ENCODE results near the gene SUPT3H.

Gene SUPT3H

DNA sequence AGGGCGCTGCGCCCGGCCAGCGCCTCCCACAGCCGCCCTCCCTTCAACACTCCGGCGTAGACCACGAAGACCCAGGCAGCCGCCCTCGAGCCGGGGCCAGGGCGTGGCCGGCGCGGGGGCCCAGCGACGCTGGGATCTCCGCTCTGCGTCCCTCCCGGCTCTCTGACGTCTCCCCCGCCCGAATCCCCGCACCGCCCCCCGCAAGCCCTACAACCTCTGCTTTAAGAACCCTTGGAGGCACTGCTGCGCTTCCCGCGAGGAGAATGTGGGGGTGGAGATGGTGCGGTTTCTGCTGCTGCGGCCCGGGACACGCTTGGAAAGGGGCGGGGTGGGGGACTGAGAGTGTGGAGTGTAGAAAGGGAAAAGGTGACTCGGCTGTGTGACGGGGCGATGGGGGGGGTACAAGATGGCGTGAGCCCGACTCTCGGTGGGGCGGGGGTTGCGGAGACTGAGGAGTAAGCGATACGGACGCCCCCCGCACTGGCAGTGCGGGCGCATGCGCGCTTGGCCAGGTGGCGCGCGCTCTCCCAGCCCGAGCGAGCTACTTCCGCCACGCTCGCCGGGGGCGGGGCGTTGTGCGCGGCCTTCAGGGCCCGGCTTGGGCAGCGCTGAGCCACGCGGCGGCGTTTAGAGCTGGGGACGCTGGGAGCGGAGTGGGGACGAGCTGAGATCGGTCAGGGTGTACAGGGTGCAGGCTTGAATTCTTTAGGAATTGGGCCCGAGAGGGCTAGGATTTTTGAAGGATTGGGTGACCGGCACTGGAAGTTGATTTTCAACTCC, at the start of gene SUPT3H:
Gene SUPT3H, minus strand, starts transcription at position 381 of the 780 bp plus-strand sequence.
- peak within 1 kb of the TSS; percentile 82 for H3K4me3 ChIP-seq (ENCODE audit: low read depth, low read length)
- TF ChIP-seq, protein P1, sequence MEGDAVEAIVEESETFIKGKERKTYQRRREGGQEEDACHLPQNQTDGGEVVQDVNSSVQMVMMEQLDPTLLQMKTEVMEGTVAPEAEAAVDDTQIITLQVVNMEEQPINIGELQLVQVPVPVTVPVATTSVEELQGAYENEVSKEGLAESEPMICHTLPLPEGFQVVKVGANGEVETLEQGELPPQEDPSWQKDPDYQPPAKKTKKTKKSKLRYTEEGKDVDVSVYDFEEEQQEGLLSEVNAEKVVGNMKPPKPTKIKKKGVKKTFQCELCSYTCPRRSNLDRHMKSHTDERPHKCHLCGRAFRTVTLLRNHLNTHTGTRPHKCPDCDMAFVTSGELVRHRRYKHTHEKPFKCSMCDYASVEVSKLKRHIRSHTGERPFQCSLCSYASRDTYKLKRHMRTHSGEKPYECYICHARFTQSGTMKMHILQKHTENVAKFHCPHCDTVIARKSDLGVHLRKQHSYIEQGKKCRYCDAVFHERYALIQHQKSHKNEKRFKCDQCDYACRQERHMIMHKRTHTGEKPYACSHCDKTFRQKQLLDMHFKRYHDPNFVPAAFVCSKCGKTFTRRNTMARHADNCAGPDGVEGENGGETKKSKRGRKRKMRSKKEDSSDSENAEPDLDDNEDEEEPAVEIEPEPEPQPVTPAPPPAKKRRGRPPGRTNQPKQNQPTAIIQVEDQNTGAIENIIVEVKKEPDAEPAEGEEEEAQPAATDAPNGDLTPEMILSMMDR (IDR thresholded peaks at IDR 0.05; ENCODE audit: low read depth, low read length) = 0 out of 2 replicates have a peak, but pooled peaks have one; percentile 8

DNA sequence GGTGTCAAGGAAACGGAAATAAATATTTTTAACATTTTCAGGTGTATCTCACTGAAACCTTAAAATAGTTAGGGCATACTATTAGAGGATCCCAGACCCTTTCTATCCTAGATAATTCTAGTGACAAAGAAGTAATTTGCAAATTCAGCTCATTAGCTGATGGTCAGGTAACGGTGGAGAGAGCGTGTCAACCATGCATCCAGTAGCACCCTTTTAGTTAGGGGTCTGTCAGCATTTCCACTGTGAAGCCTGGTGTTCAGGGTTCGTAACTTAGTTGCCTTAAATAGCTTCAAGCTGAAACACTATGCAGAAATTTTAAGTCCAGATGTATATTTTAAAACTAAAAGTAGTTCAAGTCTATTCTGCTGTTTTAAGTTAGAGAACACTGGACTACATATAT, 48.5 kb upstream of the SUPT3H start:
- H3K4me3 ChIP-seq (ENCODE audit: low read depth, low read length) = no peak overlapping the region
- TF ChIP-seq, protein P1 (IDR thresholded peaks at IDR 0.05; ENCODE audit: low read depth, low read length) = no peak

DNA sequence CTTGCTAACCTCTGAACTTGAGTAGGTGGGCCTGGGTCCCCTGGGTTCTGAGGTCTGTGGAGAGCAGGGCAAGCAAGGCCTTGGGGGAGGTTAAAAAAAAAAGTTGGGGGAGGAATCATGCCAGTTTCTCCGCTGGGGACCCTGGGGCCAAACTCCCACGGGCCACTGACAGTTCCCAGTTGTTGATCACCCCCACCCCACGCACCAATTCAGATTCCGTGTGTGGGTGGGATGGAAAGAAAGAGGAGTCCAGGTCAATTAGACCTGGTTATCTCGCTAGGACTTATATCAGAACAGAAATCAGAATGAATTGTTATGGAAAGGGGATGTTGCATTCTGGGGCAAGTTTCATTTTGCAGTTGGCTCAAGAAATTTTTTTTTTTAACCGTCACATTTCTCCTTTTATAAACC, 46.7 kb upstream of the SUPT3H start:
- peak overlapping the region; percentile 94 for H3K4me3 ChIP-seq (ENCODE audit: low read depth, low read length)
- TF ChIP-seq, protein P1 (IDR thresholded peaks at IDR 0.05; ENCODE audit: low read depth, low read length) = no peak

DNA sequence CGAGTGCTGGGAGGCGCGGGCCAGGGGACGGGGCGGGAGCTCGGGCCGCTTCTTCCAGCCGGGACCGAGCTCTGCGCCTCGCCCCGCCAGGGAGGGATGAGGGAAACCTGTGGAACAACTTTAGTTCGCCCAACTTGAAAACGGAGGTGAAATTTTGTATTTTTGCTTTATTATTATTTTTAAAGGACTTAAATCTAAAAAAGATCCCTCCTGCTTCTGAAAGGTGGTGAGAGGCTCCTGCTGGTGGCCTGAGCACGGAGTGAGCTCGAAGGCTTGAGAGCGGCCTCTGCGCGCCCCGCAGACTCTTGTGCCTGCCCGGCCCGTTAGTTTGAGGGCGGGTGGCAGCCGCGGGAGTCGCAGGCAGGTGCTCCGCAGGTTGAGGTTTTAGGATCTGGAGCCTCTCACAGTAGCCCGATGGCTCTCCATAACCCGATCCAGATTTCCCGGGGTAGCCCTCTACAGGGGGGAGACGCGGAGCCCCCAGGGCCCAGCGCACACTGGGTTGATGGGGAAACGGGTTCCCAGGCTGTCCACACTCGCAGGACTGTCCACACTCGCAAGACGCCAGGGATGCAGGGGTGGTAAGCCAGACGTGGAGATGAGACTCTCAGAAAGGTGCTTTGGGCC, 46.2 kb upstream of the SUPT3H start:
- peak overlapping the region; percentile 94 for H3K4me3 ChIP-seq (ENCODE audit: low read depth, low read length)
- TF ChIP-seq, protein P1 (IDR thresholded peaks at IDR 0.05; ENCODE audit: low read depth, low read length) = no peak

DNA sequence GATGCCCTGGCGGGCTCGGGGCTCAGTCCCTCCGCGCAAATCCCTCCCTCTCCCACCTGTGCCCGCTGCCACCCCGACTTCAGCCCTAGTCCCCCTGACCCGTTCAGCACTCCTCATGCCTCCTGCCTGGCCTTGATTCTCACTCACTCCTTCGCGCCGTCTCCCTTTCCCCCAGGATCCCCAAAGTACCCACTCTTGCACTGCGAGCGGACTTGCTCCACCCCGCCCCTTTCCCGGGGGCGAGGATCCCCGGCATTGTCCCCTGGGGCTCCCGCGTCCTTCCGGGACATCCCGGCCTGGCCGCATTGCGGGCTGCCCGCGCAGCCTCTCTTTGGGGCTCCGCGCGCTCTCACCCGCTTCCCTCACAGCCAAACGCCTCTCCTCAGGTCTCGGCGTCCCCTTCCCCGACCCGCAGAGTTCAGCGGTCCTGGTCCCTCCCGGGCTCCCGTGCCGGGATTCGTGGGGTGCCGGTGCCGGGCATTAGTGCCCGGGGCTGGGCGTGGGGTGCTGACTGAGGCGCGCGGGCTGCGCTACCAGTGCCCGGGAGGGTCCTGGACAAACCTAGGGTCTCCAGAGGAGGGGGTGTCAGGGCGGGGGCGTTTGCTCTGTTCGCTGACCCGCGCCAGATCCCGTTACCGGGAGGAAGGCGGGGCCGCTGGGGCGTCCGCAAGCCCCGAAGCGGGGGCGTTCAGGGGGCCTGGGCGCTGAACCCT, 45.5 kb upstream of the SUPT3H start:
- TF ChIP-seq, protein P1 (IDR thresholded peaks at IDR 0.05; ENCODE audit: low read depth, low read length) = no peak
- peak overlapping the region; percentile 94 for H3K4me3 ChIP-seq (ENCODE audit: low read depth, low read length)

DNA sequence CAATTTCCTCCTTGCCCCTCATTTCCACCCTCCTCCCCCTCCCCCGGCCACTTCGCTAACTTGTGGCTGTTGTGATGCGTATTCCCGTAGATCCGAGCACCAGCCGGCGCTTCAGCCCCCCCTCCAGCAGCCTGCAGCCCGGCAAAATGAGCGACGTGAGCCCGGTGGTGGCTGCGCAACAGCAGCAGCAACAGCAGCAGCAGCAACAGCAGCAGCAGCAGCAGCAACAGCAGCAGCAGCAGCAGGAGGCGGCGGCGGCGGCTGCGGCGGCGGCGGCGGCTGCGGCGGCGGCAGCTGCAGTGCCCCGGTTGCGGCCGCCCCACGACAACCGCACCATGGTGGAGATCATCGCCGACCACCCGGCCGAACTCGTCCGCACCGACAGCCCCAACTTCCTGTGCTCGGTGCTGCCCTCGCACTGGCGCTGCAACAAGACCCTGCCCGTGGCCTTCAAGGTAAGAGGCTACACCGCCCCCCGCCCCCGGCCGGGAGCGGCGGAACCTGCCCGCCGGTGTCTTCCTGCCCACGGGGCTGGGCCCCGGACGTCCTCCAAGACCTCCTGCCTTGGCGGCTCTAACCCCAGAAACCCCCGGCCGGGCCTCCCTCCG, 44.9 kb upstream of the SUPT3H start:
- TF ChIP-seq, protein P1 (IDR thresholded peaks at IDR 0.05; ENCODE audit: low read depth, low read length) = no peak
- peak overlapping the region; percentile 94 for H3K4me3 ChIP-seq (ENCODE audit: low read depth, low read length)

Data from WI38 (cell line).